UCSD-AML1 (cell line): ENCODE data around the gene KRT74.

ENCODE experiments used
- DNase-seq: peaks from one replicate; lab custom pipeline; 2025; ENCODE audit not compliant: unreplicated experiment; lab: John Stamatoyannopoulos, UW

KRT74 gene

GRCh38 chr12:52522346-52523011 lies 51.2 kb downstream of the KRT74 start:
- no peak for DNase-seq

DNA sequence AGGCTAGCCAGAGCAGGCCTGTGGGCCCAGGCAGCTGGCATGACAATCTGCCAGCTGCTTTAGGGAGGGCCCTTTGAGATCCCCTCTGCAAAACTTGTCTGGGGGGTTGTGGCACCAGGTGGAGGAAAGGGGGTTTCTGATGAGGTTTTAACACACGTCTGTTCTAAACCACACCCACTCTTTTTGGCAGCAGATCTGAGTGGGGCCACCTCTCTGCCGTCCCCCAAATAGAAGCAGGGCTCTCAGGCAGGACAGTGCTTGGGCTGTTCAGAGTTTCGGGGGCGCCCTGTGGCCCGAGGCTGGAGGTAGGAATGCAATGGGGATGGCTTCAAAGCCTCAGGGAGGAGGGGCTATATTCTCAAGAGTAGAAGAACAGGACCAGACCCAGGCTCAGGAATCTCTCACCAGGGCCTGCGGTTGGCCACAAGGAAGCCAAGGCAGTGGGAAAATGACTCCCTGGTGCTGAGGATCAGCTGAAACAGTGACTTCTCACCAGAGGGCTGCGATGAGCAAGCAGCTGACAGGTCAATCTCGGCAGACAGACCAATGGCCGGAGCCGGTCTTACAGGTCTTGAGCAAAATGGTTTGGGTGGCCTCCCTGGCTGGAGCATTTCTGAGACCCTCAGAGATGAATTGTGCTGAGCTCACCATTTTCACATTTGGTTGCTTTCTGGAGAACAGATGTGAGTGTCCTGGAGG lies 51.9 kb downstream of the KRT74 start:
- no peak for DNase-seq

DNA sequence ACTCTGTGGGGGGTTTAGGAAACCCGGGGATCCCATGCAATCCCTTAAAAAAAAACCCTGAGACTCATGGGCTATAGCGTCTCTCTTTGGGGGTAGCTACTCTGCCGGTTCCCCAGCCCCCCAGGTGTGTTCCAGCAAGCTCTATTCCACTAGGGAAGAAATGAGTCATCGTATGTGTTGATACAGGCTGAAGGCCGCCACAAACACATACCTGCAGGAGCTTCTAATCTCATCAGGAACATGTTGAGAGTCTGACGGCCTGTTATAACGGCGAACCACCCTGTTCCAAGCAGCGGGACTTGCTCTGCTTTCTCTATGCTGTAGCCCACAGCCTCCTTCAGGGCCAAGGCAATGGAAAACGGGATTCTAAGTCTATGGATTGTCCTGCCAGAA lies 52.5 kb downstream of the KRT74 start:
- no peak for DNase-seq

DNA sequence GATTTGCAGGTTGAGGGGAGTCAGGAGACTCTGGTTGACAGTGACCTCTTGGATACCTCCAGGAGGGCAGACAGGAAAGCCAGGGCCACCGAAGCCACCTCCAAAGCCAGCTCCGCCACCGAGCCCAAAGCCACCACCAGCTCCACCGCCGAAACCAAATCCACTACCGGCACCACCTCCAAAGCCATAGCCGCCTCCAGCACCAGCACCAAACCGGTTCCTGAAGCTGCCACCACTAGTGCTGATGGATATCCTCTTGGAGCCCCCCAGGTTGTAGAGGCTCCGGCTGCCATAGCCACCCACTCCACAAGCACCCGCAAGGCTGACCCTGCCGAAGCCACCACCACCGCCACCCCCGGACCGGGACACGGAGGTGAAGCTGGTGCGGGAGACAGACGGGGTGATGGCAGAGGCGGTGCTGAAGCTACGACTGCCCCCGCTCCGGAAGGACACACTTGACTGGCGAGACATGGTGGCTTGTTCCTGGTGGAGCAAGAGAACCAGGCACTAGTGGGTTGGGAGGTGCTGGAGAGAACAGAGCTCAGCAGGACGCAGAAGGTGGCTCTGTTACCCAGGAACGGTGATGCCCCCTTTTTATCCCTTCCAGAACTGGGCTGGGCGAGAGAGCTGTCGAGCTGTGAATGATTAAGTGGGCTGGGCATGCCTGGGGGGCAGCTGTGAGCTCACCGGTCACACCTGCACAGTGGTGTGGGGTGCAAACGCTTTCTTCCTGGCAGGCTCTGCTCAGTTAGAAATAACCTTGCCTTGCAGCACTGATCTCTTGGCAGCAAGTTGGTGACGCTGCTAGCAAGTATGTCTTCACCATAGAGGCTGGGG lies 53.6 kb downstream of the KRT74 start, which contains the start of gene KRT5:
KRT5 (minus strand) TSS at position 569 of the 837 bp plus-strand sequence; CDS start at position 471, 98 bp downstream.
- DNase-seq, result no peak

- DNase-seq, result no peak
Observed at GRCh38 chr12:52519387-52519703, 54.3 kb downstream of the KRT74 start.

DNA sequence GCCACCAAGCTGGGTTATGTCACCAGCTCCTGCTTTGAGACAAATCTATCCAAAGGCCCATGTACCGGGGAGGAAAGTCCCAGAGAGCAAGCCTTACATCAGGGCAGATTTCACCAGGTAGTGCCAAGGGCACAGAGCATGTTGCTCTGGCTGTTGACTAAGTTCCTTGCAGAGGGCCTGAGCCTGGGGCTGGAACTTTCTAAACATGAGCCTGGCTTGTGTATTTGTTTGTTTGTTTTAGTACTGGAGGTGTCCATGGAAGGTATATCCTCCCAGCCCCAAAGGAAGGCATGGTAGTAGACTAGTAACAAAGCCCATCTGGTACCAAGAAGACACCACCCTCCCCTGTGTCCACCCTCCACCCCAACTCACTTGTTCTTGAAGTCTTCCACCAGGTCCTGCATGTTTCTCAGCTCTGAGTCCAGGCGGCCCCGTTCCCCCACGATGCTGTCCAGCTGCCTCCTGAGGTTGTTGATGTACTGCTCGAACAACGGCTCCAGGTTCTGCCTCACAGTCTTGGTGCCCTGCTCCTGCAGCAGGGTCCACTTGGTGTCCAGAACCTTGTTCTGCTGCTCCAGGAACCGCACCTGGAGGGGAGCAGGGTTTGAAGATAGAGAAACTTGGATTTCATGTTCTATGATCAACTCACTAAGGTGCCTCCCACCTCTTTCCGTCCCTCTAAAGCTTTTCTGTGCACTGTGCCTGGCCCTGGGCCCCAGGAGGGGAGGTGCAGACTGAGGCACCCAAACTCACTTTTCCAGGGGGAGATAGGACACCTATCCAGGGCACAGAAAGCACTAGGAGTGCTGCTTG lies 54.9 kb downstream of the KRT74 start:
- DNase-seq, result no peak

- no peak for DNase-seq
Observed at GRCh38 chr12:52517888-52518287, 55.8 kb downstream of the KRT74 start.

DNA sequence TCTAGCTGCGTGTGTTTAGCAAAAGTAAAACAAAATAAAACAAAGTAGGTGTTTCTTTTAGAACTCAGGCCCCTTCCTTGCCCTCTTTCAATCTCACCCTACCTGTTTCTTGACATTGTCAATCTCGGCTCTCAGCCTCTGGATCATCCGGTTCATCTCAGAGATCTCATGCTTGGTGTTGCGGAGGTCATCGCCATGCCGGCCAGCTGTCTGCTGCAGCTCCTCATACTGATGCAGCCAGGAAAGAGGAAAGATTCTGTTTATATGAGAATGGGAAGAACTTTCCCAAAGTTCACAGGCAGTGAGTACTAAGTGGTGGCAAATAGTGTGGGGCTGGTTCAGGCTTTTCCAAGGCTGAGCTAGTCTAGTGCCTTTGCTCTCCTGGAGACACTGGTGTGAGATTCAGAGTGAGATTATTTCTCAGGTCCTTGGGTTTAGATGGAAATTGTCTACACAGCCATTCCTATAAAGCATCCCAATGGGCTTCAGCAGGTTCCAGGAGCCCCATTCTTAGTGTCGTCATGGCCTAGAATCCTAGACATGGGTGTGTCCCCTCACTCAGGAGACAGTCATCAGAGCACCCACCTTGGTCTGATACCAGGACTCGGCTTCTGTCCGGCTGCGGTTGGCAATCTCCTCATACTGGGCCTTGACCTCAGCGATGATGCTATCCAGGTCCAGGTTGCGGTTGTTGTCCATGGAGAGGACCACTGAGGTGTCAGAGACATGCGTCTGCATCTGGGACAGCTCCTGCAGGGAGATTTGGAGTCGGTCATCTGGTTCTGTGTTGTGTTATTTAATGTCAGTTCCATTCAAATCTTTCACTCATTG lies 56.4 kb downstream of the KRT74 start:
- no peak for DNase-seq

- no peak for DNase-seq
Observed at GRCh38 chr12:52515927-52516831, 57.5 kb downstream of the KRT74 start.
